T-helper 17 cell (primary cell): ENCODE results near the gene SETD7. TPM values are rescaled to one million over a fixed set of nuclear protein-coding genes. Genes with fewer than 3 reads are reported as not detected.
A peak's percentile ranks its signal among the peaks of the same experiment; 100 is the strongest.
"Not testable (repeated sequence)": the region's sequence is repeated elsewhere in the genome, so short reads cannot be mapped to it uniquely, and the experiment has no call there.

Experiments
- ATAC-seq: fragments of 150-1000 bp; cut with Tn5 transposase; 2 replicates; pipeline ENCODE4 v1.10.0; 2021; ENCODE audit warnings: mild to moderate bottlenecking, moderate library complexity
- DNase-seq, 3 donors: peaks; one replicate each; pipeline versions ENCODE4 v3.0.0 to v3.0.0-alpha.2; 2020 to 2021
- H3K9me3 ChIP-seq: one replicate; pipeline ENCODE4 v1.7.0; 2013; ENCODE audit warnings: low read length, mild to moderate bottlenecking; ENCODE audit not compliant: control insufficient read depth, poor library complexity, severe bottlenecking
- H3K27ac Mint-ChIP-seq: one replicate; pipeline ENCODE4 v1.8.0; 2022; ENCODE audit warnings: mild to moderate bottlenecking, moderate library complexity, mixed read lengths
- H3K27me3 Mint-ChIP-seq: one replicate; pipeline ENCODE4 v1.8.0; 2022; ENCODE audit warnings: mixed read lengths
- H3K36me3 Mint-ChIP-seq: one replicate; pipeline ENCODE4 v1.8.0; 2022; ENCODE audit warnings: low read depth, mixed read lengths
- H3K4me1 Mint-ChIP-seq: one replicate; pipeline ENCODE4 v1.8.0; 2022; ENCODE audit warnings: mild to moderate bottlenecking, mixed read lengths
- H3K4me3 Mint-ChIP-seq: one replicate; pipeline ENCODE4 v1.8.0; 2022; ENCODE audit warnings: mild to moderate bottlenecking, moderate library complexity, mixed read lengths
- total RNA-seq, 4 donors: library from RNA in 2 of 4; stranded (reverse) in 2 of 4; gene quantifications; one replicate each; pipeline ENCODE4 v1.2.3 and lab custom pipeline; 2022 to 2026

The SETD7 gene
- total RNA-seq, 2 donors from 2014 or later: 29.7 to 37.9 TPM

GRCh38 chr4:139481465-139481864 lies 74.6 kb downstream of the SETD7 start:
- DNase-seq (no peak), ATAC-seq (no peak)
- peaks cover 2% of the 10 kb centered on the region for H3K4me1 Mint-ChIP-seq
- H3K4me3 Mint-ChIP-seq: no peak overlapping the region
- H3K27me3 Mint-ChIP-seq: no peaks in the 10 kb centered on the region
- no peaks in the 10 kb centered on the region for H3K36me3 Mint-ChIP-seq
- no peak overlapping the region for H3K27ac Mint-ChIP-seq
- H3K9me3 ChIP-seq: no peaks in the 10 kb centered on the region

GRCh38 chr4:139476363-139476762 lies 79.7 kb downstream of the SETD7 start:
- Mint-ChIP-seq H3K4me3 (no peak overlapping the region), H3K27me3 (no peaks in the 10 kb centered on the region), H3K4me1 (peaks cover 2% of the 10 kb centered on the region), H3K27ac (peak overlapping the region; percentile 70), H3K36me3 (peaks cover 2% of the 10 kb centered on the region)
- no peak for DNase-seq
- no peaks in the 10 kb centered on the region for H3K9me3 ChIP-seq
- no peak for ATAC-seq

GRCh38 chr4:139472852-139473251 lies 83.2 kb downstream of the SETD7 start:
- peaks cover 2% of the 10 kb centered on the region for H3K36me3 Mint-ChIP-seq
- peaks cover 8% of the 10 kb centered on the region for H3K4me1 Mint-ChIP-seq
- no peak for ATAC-seq
- no peaks in the 10 kb centered on the region for H3K27me3 Mint-ChIP-seq
- no peak overlapping the region for H3K4me3 Mint-ChIP-seq
- no peaks in the 10 kb centered on the region for H3K9me3 ChIP-seq
- no peak overlapping the region for H3K27ac Mint-ChIP-seq
- no peak for DNase-seq

GRCh38 chr4:139470997-139471665 lies 84.9 kb downstream of the SETD7 start:
- no peak overlapping the region for H3K27ac Mint-ChIP-seq

GRCh38 chr4:139470295-139470694 lies 85.7 kb downstream of the SETD7 start:
- Mint-ChIP-seq H3K4me1 (peaks cover 5% of the 10 kb centered on the region), H3K36me3 (peaks cover 2% of the 10 kb centered on the region), H3K27ac (peak overlapping the region; percentile 42), H3K4me3 (no peak overlapping the region), H3K27me3 (no peaks in the 10 kb centered on the region)
- H3K9me3 ChIP-seq: no peaks in the 10 kb centered on the region
- no peak for ATAC-seq
- DNase-seq: no peak

More at GRCh38 chr4:139470997-139471665, 84.9 kb downstream of the SETD7 start:
- no peaks in the 10 kb centered on the region for H3K27me3 Mint-ChIP-seq
- H3K4me1 Mint-ChIP-seq: peaks cover 5% of the 10 kb centered on the region
- H3K9me3 ChIP-seq: no peaks in the 10 kb centered on the region
- no peak for ATAC-seq
- peaks cover 2% of the 10 kb centered on the region for H3K36me3 Mint-ChIP-seq
- H3K4me3 Mint-ChIP-seq: no peak overlapping the region
- no peak for DNase-seq

- Mint-ChIP-seq H3K36me3 (peaks cover 2% of the 10 kb centered on the region), H3K4me1 (peaks cover 5% of the 10 kb centered on the region), H3K27me3 (no peaks in the 10 kb centered on the region), H3K4me3 (no peak overlapping the region), H3K27ac (no peak overlapping the region)
- H3K9me3 ChIP-seq: no peaks in the 10 kb centered on the region
- DNase-seq (no peak), ATAC-seq (no peak)
These were observed 86.2 kb downstream of the SETD7 start for GRCh38 chr4:139469869-139470268.

- DNase-seq (no peak), ATAC-seq (no peak)
- H3K27me3 Mint-ChIP-seq: no peaks in the 10 kb centered on the region
- H3K4me3 Mint-ChIP-seq: no peak overlapping the region
- peaks cover 2% of the 10 kb centered on the region for H3K36me3 Mint-ChIP-seq
- no peak overlapping the region for H3K27ac Mint-ChIP-seq
- H3K4me1 Mint-ChIP-seq: peaks cover 5% of the 10 kb centered on the region
- no peaks in the 10 kb centered on the region for H3K9me3 ChIP-seq
These were observed 86.8 kb downstream of the SETD7 start for GRCh38 chr4:139469216-139469615.

- H3K4me1 Mint-ChIP-seq, H3K4me3 Mint-ChIP-seq, H3K9me3 ChIP-seq, DNase-seq, H3K36me3 Mint-ChIP-seq, H3K27me3 Mint-ChIP-seq, ATAC-seq, H3K27ac Mint-ChIP-seq: not testable (repeated sequence)
These were observed 87.3 kb downstream of the SETD7 start for GRCh38 chr4:139468756-139469155.

- Mint-ChIP-seq H3K4me1 (peaks cover 14% of the 10 kb centered on the region), H3K27ac (no peak overlapping the region), H3K27me3 (no peaks in the 10 kb centered on the region), H3K36me3 (no peaks in the 10 kb centered on the region), H3K4me3 (no peak overlapping the region)
- DNase-seq: no peak
- no peak for ATAC-seq
- no peaks in the 10 kb centered on the region for H3K9me3 ChIP-seq
These were observed 90.1 kb downstream of the SETD7 start for GRCh38 chr4:139465922-139466321.

- H3K9me3 ChIP-seq, ATAC-seq, H3K36me3 Mint-ChIP-seq, H3K4me3 Mint-ChIP-seq, DNase-seq, H3K27me3 Mint-ChIP-seq, H3K27ac Mint-ChIP-seq: not testable (repeated sequence)
- peaks cover 19% of the 10 kb centered on the region for H3K4me1 Mint-ChIP-seq
These were observed 91.5 kb downstream of the SETD7 start for GRCh38 chr4:139464512-139464911.

GRCh38 chr4:139461022-139461628 lies 94.9 kb downstream of the SETD7 start:
- peaks cover 47% of the 10 kb centered on the region for H3K4me1 Mint-ChIP-seq
- H3K27ac Mint-ChIP-seq: no peak overlapping the region
- no peaks in the 10 kb centered on the region for H3K9me3 ChIP-seq
- no peak overlapping the region for H3K4me3 Mint-ChIP-seq
- ATAC-seq (no peak), DNase-seq (no peak)
- no peaks in the 10 kb centered on the region for H3K27me3 Mint-ChIP-seq
- peaks cover 9% of the 10 kb centered on the region for H3K36me3 Mint-ChIP-seq

GRCh38 chr4:139460565-139460964 lies 95.5 kb downstream of the SETD7 start:
- no peaks in the 10 kb centered on the region for H3K9me3 ChIP-seq
- no peak for DNase-seq
- Mint-ChIP-seq H3K4me1 (peaks cover 51% of the 10 kb centered on the region), H3K27me3 (no peaks in the 10 kb centered on the region), H3K36me3 (peaks cover 9% of the 10 kb centered on the region), H3K4me3 (no peak overlapping the region), H3K27ac (peak overlapping the region; percentile 89)
- ATAC-seq: no peak

GRCh38 chr4:139458999-139459398 lies 97.0 kb downstream of the SETD7 start:
- H3K27ac Mint-ChIP-seq: no peak overlapping the region
- no peak for DNase-seq
- no peaks in the 10 kb centered on the region for H3K9me3 ChIP-seq
- peaks cover 62% of the 10 kb centered on the region for H3K4me1 Mint-ChIP-seq
- no peak for ATAC-seq
- no peak overlapping the region for H3K4me3 Mint-ChIP-seq
- no peaks in the 10 kb centered on the region for H3K27me3 Mint-ChIP-seq
- peaks cover 9% of the 10 kb centered on the region for H3K36me3 Mint-ChIP-seq

- Mint-ChIP-seq H3K36me3 (peaks cover 9% of the 10 kb centered on the region), H3K27ac (no peak overlapping the region), H3K27me3 (no peaks in the 10 kb centered on the region), H3K4me1 (peaks cover 59% of the 10 kb centered on the region), H3K4me3 (peak overlapping the region; percentile 7)
- H3K9me3 ChIP-seq: no peaks in the 10 kb centered on the region
- ATAC-seq (no peak), DNase-seq (no peak)
These were observed 97.5 kb downstream of the SETD7 start for GRCh38 chr4:139458543-139458942.
